Myocyte (in vitro differentiated cells): ENCODE data around the gene TMEM151A. TPM values are rescaled to one million over a fixed set of nuclear protein-coding genes. Genes with fewer than 3 reads are reported as not detected.
"Not testable (repeated sequence)": the region's sequence is repeated elsewhere in the genome, so short reads cannot be mapped to it uniquely, and the experiment has no call there.

Experiments used
- DNase-seq: peaks from one replicate; pipeline ENCODE4 v3.0.0-alpha.2; 2012; ENCODE audit warnings: low read depth
- total RNA-seq: library from RNA; depleted of rRNA; stranded (reverse); fragments of >200 nt; gene quantifications from 2 replicates; pipeline ENCODE4 v1.2.3, GENCODE V29; 2014

TMEM151A gene
- total RNA-seq, 1 donor from 2014 or later = 0.08 TPM

GRCh38 chr11:66267039-66267378, 24.7 kb upstream of the TMEM151A start:
- no peak for DNase-seq

GRCh38 chr11:66267379-66268243, 24.1 kb upstream of the TMEM151A start:
- peak; percentile 90 for DNase-seq

GRCh38 chr11:66268244-66268951, 23.3 kb upstream of the TMEM151A start, which contains the start of gene RAB1B:
RAB1B (plus strand) TSS chr11:66268639; CDS start chr11:66268680, 41 bp downstream.
- DNase-seq = peak; percentile 100

- DNase-seq = peak; percentile 75
Measured at GRCh38 chr11:66268952-66269905, 22.5 kb upstream of the TMEM151A start.

GRCh38 chr11:66271816-66272215, 19.9 kb upstream of the TMEM151A start:
- DNase-seq = no peak

- DNase-seq = no peak
Measured at GRCh38 chr11:66272596-66272995, 19.1 kb upstream of the TMEM151A start.

GRCh38 chr11:66274219-66274618, 17.5 kb upstream of the TMEM151A start:
- DNase-seq = no peak

- peak; percentile 93 for DNase-seq
Measured at GRCh38 chr11:66275396-66275795, 16.3 kb upstream of the TMEM151A start.

GRCh38 chr11:66275984-66276612, 15.6 kb upstream of the TMEM151A start:
- no peak for DNase-seq

- not testable (repeated sequence) for DNase-seq
Measured at GRCh38 chr11:66276619-66277018, 15.1 kb upstream of the TMEM151A start.

GRCh38 chr11:66277064-66277463, 14.6 kb upstream of the TMEM151A start:
- not testable (repeated sequence) for DNase-seq

- DNase-seq = no peak
Measured at GRCh38 chr11:66277471-66278362, 14.0 kb upstream of the TMEM151A start, which contains the start of gene CNIH2. CNIH2 (plus strand) TSS chr11:66278175; CDS start chr11:66278457, 282 bp downstream.

GRCh38 chr11:66278363-66279091, 13.2 kb upstream of the TMEM151A start:
- no peak for DNase-seq

GRCh38 chr11:66279092-66279734, 12.5 kb upstream of the TMEM151A start:
- no peak for DNase-seq

- no peak for DNase-seq
Measured at GRCh38 chr11:66280428-66280827, 11.3 kb upstream of the TMEM151A start.

GRCh38 chr11:66281001-66281400, 10.7 kb upstream of the TMEM151A start:
- no peak for DNase-seq

GRCh38 chr11:66281776-66282467, 9.8 kb upstream of the TMEM151A start:
- DNase-seq = no peak
